Type B pancreatic cell (in vitro differentiated cells): ENCODE measurements around the gene GNAT1. TPM values are rescaled to one million over a fixed set of nuclear protein-coding genes. Genes with fewer than 3 reads are reported as not detected.

Experiments
- DNase-seq: peaks from one replicate; pipeline ENCODE4 v3.0.0; 2021; ENCODE audit warnings: mixed read lengths; ENCODE audit not compliant: unreplicated experiment; ENCODE audit errors: extremely low spot score
- H3K27ac Mint-ChIP-seq: 2 replicates; pipeline ENCODE4 v1.8.0; 2021; ENCODE audit warnings: mild to moderate bottlenecking, mixed read lengths
- H3K27me3 Mint-ChIP-seq: 2 replicates; pipeline ENCODE4 v1.8.0; 2021; ENCODE audit warnings: mixed read lengths
- H3K36me3 Mint-ChIP-seq: 2 replicates; pipeline ENCODE4 v1.8.0; 2021; ENCODE audit warnings: mixed read lengths
- H3K4me1 Mint-ChIP-seq: one replicate; pipeline ENCODE4 v1.8.0; 2021; ENCODE audit warnings: mixed read lengths; ENCODE audit not compliant: unreplicated experiment
- H3K4me3 Mint-ChIP-seq: 2 replicates; pipeline ENCODE4 v1.8.0; 2021; ENCODE audit warnings: mild to moderate bottlenecking, mixed read lengths
- H3K9me3 Mint-ChIP-seq: 2 replicates; pipeline ENCODE4 v1.8.0; 2021; ENCODE audit warnings: mixed read lengths
- CTCF ChIP-seq: fragments of 200-600 bp; sonication (generic); conservative IDR thresholded peaks from 2 replicates; pipeline ENCODE4 v1.5.0; 2021; ENCODE audit warnings: antibody characterized with exemption, mild to moderate bottlenecking
- total RNA-seq: library from RNA; stranded (reverse); gene quantifications from 2 replicates; pipeline ENCODE4 v1.2.1, GENCODE V29; 2021; ENCODE audit warnings: low replicate concordance

Gene GNAT1
- total RNA-seq, 1 donor from 2014 or later = not detected

- DNase-seq = no peak
- H3K9me3 Mint-ChIP-seq = no peaks in the 10 kb centered on the region
- no peaks in the 10 kb centered on the region for H3K36me3 Mint-ChIP-seq
- TF ChIP-seq CTCF = no peak
- no peak overlapping the region for H3K4me3 Mint-ChIP-seq
- H3K27ac Mint-ChIP-seq = no peak overlapping the region
- H3K4me1 Mint-ChIP-seq = peaks cover 10% of the 10 kb centered on the region
- no peaks in the 10 kb centered on the region for H3K27me3 Mint-ChIP-seq
These were observed 19.7 kb upstream of the GNAT1 start for GRCh38 chr3:50171540-50172301.

- H3K27ac Mint-ChIP-seq = no peak overlapping the region
- H3K4me1 Mint-ChIP-seq = peaks cover 4% of the 10 kb centered on the region
- no peaks in the 10 kb centered on the region for H3K9me3 Mint-ChIP-seq
- no peaks in the 10 kb centered on the region for H3K36me3 Mint-ChIP-seq
- H3K27me3 Mint-ChIP-seq = no peaks in the 10 kb centered on the region
- no peak for DNase-seq
- no peak for TF ChIP-seq CTCF
- no peak overlapping the region for H3K4me3 Mint-ChIP-seq
These were observed 18.7 kb upstream of the GNAT1 start for GRCh38 chr3:50172626-50173220.

GRCh38 chr3:50173685-50174516 is 17.5 kb upstream of the GNAT1 start:
- H3K4me3 Mint-ChIP-seq = no peak overlapping the region
- DNase-seq = no peak
- H3K36me3 Mint-ChIP-seq = no peaks in the 10 kb centered on the region
- no peaks in the 10 kb centered on the region for H3K9me3 Mint-ChIP-seq
- no peaks in the 10 kb centered on the region for H3K27me3 Mint-ChIP-seq
- no peak for TF ChIP-seq CTCF
- H3K27ac Mint-ChIP-seq = peak overlapping the region; percentile 26
- no peaks in the 10 kb centered on the region for H3K4me1 Mint-ChIP-seq

- no peak overlapping the region for H3K4me3 Mint-ChIP-seq
- no peak overlapping the region for H3K27ac Mint-ChIP-seq
- peaks cover under 1% of the 10 kb centered on the region for H3K36me3 Mint-ChIP-seq
- no peak for DNase-seq
- H3K27me3 Mint-ChIP-seq = no peaks in the 10 kb centered on the region
- H3K9me3 Mint-ChIP-seq = no peaks in the 10 kb centered on the region
- no peak for TF ChIP-seq CTCF
- peaks cover 1% of the 10 kb centered on the region for H3K4me1 Mint-ChIP-seq
These were observed 16.9 kb upstream of the GNAT1 start for GRCh38 chr3:50174517-50174895.

GRCh38 chr3:50174947-50175524 is 16.4 kb upstream of the GNAT1 start:
- no peak for DNase-seq
- no peak overlapping the region for H3K27ac Mint-ChIP-seq
- H3K27me3 Mint-ChIP-seq = no peaks in the 10 kb centered on the region
- H3K4me1 Mint-ChIP-seq = peaks cover 4% of the 10 kb centered on the region
- TF ChIP-seq CTCF = no peak
- H3K4me3 Mint-ChIP-seq = no peak overlapping the region
- peaks cover 5% of the 10 kb centered on the region for H3K36me3 Mint-ChIP-seq
- H3K9me3 Mint-ChIP-seq = no peaks in the 10 kb centered on the region
